Vagina (tissue), 2 donors: ENCODE results near the gene BLCAP. TPM values are rescaled to one million over a fixed set of nuclear protein-coding genes. Genes with fewer than 3 reads are reported as not detected.
A peak's percentile ranks its signal among the peaks of the same experiment; 100 is the strongest.

Source experiments
- DNase-seq, 2 donors: peaks; one replicate each; pipeline ENCODE4 v3.0.0-alpha.2; 2017; ENCODE audit errors: extremely low spot score in 2 of 2
- H3K27ac ChIP-seq: fragments of 200-600 bp; sonication (generic); one replicate; pipeline ENCODE4 v1.5.1; 2019
- H3K27me3 ChIP-seq: fragments of 200-600 bp; sonication (generic); one replicate; pipeline ENCODE4 v1.5.1; 2019
- H3K36me3 ChIP-seq, 2 donors: fragments of 200-600 bp; sonication (generic); one replicate each; pipeline ENCODE4 v1.5.1; 2017 to 2019
- H3K4me1 ChIP-seq: fragments of 200-600 bp; sonication (generic); one replicate; pipeline ENCODE4 v1.5.1; 2019
- H3K4me3 ChIP-seq, 2 donors: fragments of 200-600 bp; sonication (generic); 1 replicate in 1 of 2; 2 replicates in 1 of 2; pipeline ENCODE4 v1.5.1; 2016 to 2019
- H3K9me3 ChIP-seq: fragments of 200-600 bp; sonication (generic); one replicate; pipeline ENCODE4 v1.5.1; 2019
- POLR2A ChIP-seq, 2 donors: fragments of 450-650 bp; IDR thresholded peaks; one replicate each; pipeline ENCODE4 v1.6.1; 2017; ENCODE audit warnings: antibody characterized with exemption in 2 of 2, mild to moderate bottlenecking in 2 of 2, moderate library complexity in 2 of 2
- POLR2AphosphoS5 ChIP-seq, 2 donors: sonication (generic); formaldehyde crosslinking; IDR thresholded peaks; one replicate each; pipeline ENCODE4 v1.9.0; 2017; ENCODE audit warnings: antibody characterized with exemption in 2 of 2, mild to moderate bottlenecking in 2 of 2, low read depth in 1 of 2; ENCODE audit not compliant: insufficient read depth in 1 of 2
- intact Hi-C: fragments of 100-400 bp; cut with DNase I; formaldehyde crosslinking; loops from one replicate; pipeline ENCODE4 v1.15.1; 2023
- total RNA-seq: library from RNA; depleted of rRNA; stranded (reverse); fragments of >200 nt; gene quantifications from one replicate; pipeline ENCODE4 v1.2.3, GENCODE V29; 2016
- TF ChIP-seq, protein P1 (sequence below), 3 experiments: fragments of 450-650 bp in 2 of 3; fragments of 200-600 bp in 1 of 3; sonication (generic) in 1 of 3; IDR thresholded peaks; one replicate each; pipeline ENCODE4 v1.5.1; 2017 to 2019; ENCODE audit warnings: antibody characterized with exemption in 3 of 3, mild to moderate bottlenecking in 2 of 3, moderate library complexity in 2 of 3

BLCAP gene
- total RNA-seq, 1 donor from 2014 or later: 81.3 TPM

DNA sequence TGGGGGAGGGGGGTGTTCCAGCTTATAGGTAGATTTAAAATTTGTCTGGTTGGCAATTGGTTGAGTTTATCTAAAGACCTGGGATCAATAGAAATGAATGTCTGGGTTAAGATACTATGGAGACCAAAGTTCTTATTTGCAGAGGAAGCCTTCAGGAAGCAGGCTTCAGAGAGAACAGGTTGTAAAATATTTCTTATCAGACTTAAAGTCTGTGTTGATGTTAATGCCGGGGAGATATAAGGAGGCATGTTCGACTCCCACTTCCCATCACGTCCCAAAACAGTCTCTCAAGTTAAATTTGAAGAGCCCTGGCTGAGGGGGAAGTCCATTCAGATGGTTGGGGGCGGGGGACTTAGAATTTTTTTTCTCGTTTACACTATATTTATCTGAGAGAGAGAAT, 12.3 kb upstream of the BLCAP start:
- Histone ChIP-seq H3K9me3 (no peaks in the 10 kb centered on the region), H3K36me3 (no peaks in the 10 kb centered on the region), H3K27me3 (no peaks in the 10 kb centered on the region), H3K4me1 (no peaks in the 10 kb centered on the region), H3K4me3 (no peak overlapping the region), H3K27ac (no peak overlapping the region)
- TF ChIP-seq POLR2A (IDR thresholded peaks at IDR 0.05) (no peak), POLR2AphosphoS5 (IDR thresholded peaks at IDR 0.05; ENCODE audit: insufficient read depth in 1 of 2, low read depth in 1 of 2) (no peak)
- TF ChIP-seq, protein P1, sequence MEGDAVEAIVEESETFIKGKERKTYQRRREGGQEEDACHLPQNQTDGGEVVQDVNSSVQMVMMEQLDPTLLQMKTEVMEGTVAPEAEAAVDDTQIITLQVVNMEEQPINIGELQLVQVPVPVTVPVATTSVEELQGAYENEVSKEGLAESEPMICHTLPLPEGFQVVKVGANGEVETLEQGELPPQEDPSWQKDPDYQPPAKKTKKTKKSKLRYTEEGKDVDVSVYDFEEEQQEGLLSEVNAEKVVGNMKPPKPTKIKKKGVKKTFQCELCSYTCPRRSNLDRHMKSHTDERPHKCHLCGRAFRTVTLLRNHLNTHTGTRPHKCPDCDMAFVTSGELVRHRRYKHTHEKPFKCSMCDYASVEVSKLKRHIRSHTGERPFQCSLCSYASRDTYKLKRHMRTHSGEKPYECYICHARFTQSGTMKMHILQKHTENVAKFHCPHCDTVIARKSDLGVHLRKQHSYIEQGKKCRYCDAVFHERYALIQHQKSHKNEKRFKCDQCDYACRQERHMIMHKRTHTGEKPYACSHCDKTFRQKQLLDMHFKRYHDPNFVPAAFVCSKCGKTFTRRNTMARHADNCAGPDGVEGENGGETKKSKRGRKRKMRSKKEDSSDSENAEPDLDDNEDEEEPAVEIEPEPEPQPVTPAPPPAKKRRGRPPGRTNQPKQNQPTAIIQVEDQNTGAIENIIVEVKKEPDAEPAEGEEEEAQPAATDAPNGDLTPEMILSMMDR (IDR thresholded peaks at IDR 0.05): no peak
- intact Hi-C loops: no loop called here
- no peak for DNase-seq

DNA sequence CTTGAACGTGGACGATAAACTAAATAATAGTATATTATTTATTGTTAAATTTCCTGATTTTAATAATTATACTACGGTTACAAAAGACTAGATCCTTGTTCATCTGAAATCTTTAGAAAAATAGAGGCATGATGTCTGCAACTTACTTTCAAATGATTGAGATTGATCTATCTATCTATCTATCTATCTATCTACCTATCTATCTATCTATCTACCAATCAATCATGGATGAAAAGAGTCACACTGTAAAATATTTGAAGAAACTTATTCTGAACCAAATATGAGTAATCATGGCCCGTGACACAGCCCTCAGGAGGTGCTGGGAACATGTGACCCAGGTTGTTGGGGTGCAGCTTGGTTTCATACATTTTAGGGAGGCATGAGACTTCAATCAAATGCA, 11.7 kb upstream of the BLCAP start:
- Histone ChIP-seq H3K9me3 (no peaks in the 10 kb centered on the region), H3K27ac (no peak overlapping the region), H3K4me1 (no peaks in the 10 kb centered on the region), H3K27me3 (no peaks in the 10 kb centered on the region), H3K36me3 (no peaks in the 10 kb centered on the region), H3K4me3 (no peak overlapping the region)
- intact Hi-C loops: loop anchor here (5.0 kb wide), 1 partner anchor 337 kb away; no protein-coding TSS in a partner anchor
- TF ChIP-seq, protein P1 (IDR thresholded peaks at IDR 0.05): no peak
- TF ChIP-seq POLR2A (IDR thresholded peaks at IDR 0.05): no peak
- no peak for TF ChIP-seq POLR2AphosphoS5 (IDR thresholded peaks at IDR 0.05; ENCODE audit: insufficient read depth in 1 of 2, low read depth in 1 of 2)
- DNase-seq: no peak

DNA sequence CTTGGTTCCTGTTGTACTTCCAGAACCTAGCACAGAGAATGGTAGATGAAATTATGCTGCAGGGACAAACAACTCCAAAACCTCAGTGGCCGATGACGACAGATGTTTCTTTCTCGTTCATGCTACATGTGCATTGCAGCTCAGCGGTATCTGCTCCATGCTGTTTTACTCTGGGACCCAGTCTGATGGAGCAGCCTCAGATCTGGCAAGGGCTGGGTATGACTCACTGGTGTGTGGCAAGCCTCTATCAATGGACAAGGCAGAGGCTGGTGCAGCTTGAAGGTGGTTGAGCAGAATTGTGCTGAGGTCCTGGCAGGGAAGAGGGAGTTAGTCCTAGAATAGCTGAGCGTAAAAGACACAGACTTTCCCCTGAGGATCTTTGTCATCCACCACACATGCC, 10.3 kb upstream of the BLCAP start:
- intact Hi-C loops: loop anchor here (5.0 kb wide), 1 partner anchor 336 kb away; no protein-coding TSS in a partner anchor
- no peaks in the 10 kb centered on the region for H3K27me3 ChIP-seq
- H3K9me3 ChIP-seq: no peaks in the 10 kb centered on the region
- no peaks in the 10 kb centered on the region for H3K4me1 ChIP-seq
- no peaks in the 10 kb centered on the region for H3K36me3 ChIP-seq
- no peak overlapping the region for H3K4me3 ChIP-seq
- no peak for DNase-seq
- TF ChIP-seq POLR2AphosphoS5 (IDR thresholded peaks at IDR 0.05; ENCODE audit: insufficient read depth in 1 of 2, low read depth in 1 of 2): no peak
- no peak for TF ChIP-seq POLR2A (IDR thresholded peaks at IDR 0.05)
- TF ChIP-seq, protein P1 (IDR thresholded peaks at IDR 0.05): no peak
- no peak overlapping the region for H3K27ac ChIP-seq

- H3K27ac ChIP-seq: no peak overlapping the region
- intact Hi-C loops: loop anchor here (5.0 kb wide), 1 partner anchor 335 kb away; no protein-coding TSS in a partner anchor
- H3K4me1 ChIP-seq: no peaks in the 10 kb centered on the region
- no peak overlapping the region for H3K4me3 ChIP-seq
- no peaks in the 10 kb centered on the region for H3K27me3 ChIP-seq
- TF ChIP-seq, protein P1 (IDR thresholded peaks at IDR 0.05): no peak
- TF ChIP-seq POLR2AphosphoS5 (IDR thresholded peaks at IDR 0.05; ENCODE audit: insufficient read depth in 1 of 2, low read depth in 1 of 2) (no peak), POLR2A (IDR thresholded peaks at IDR 0.05) (no peak)
- DNase-seq: no peak
- no peaks in the 10 kb centered on the region for H3K9me3 ChIP-seq
- H3K36me3 ChIP-seq: no peaks in the 10 kb centered on the region
These were observed 9.8 kb upstream of the BLCAP start for GRCh38 chr20:37537505-37537904.

GRCh38 chr20:37535443-37536132, 7.9 kb upstream of the BLCAP start:
- intact Hi-C loops: loop anchor here (5.0 kb wide), 1 partner anchor 333 kb away; no protein-coding TSS in a partner anchor
- peak in 1 of 2 donors; percentile 58 for DNase-seq
- TF ChIP-seq POLR2A (IDR thresholded peaks at IDR 0.05): no peak
- no peak for TF ChIP-seq POLR2AphosphoS5 (IDR thresholded peaks at IDR 0.05; ENCODE audit: insufficient read depth in 1 of 2, low read depth in 1 of 2)
- TF ChIP-seq, protein P1 (IDR thresholded peaks at IDR 0.05): no peak
- H3K27me3 ChIP-seq: no peaks in the 10 kb centered on the region
- H3K4me1 ChIP-seq: no peaks in the 10 kb centered on the region
- no peaks in the 10 kb centered on the region for H3K9me3 ChIP-seq
- H3K36me3 ChIP-seq: no peaks in the 10 kb centered on the region
- no peak overlapping the region for H3K27ac ChIP-seq
- no peak overlapping the region for H3K4me3 ChIP-seq
